OCI-LY1 (cell line): ENCODE results near the gene MCAT.

Experiments
- H2AFZ ChIP-seq: fragments of 200-600 bp; sonication (generic), shearing (Covaris generic); 2 replicates; pipeline ENCODE4 v1.6.0; 2014; ENCODE audit warnings: antibody characterized with exemption, mild to moderate bottlenecking, low read length
- H3F3A ChIP-seq: fragments of 200-600 bp; sonication (generic), shearing (Covaris generic); 2 replicates; pipeline ENCODE4 v1.6.0; 2014; ENCODE audit warnings: mild to moderate bottlenecking, antibody characterized with exemption, low read length, moderate library complexity; ENCODE audit not compliant: insufficient read depth
- H3K27ac ChIP-seq: fragments of 200-600 bp; sonication (generic); 2 replicates; pipeline ENCODE4 v1.5.1; 2014; ENCODE audit warnings: low read length, mixed run types, mild to moderate bottlenecking, low read depth; ENCODE audit not compliant: poor library complexity, severe bottlenecking
- H3K27me3 ChIP-seq: fragments of 200-600 bp; sonication (generic); 2 replicates; pipeline ENCODE4 v1.6.0; 2014; ENCODE audit warnings: antibody characterized with exemption, mild to moderate bottlenecking, low read length, moderate library complexity; ENCODE audit not compliant: insufficient read depth
- H3K36me3 ChIP-seq: fragments of 200-600 bp; sonication (generic); 2 replicates; pipeline ENCODE4 v1.6.1; 2014; ENCODE audit warnings: mild to moderate bottlenecking, antibody characterized with exemption, low read length, moderate library complexity, mixed read lengths; ENCODE audit not compliant: insufficient read depth
- H3K4me1 ChIP-seq: fragments of 200-600 bp; sonication (generic); 2 replicates; pipeline ENCODE4 v1.5.1; 2014; ENCODE audit warnings: mild to moderate bottlenecking, low read length, moderate library complexity; ENCODE audit not compliant: insufficient read depth, severe bottlenecking
- H3K4me2 ChIP-seq: fragments of 200-600 bp; sonication (generic), shearing (Covaris generic); 2 replicates; pipeline ENCODE4 v1.6.1; 2014; ENCODE audit warnings: low read length
- H3K4me3 ChIP-seq: fragments of 200-600 bp; sonication (generic); 2 replicates; pipeline ENCODE4 v1.5.1; 2014; ENCODE audit warnings: low read length, low read depth, mild to moderate bottlenecking, mixed read lengths; ENCODE audit not compliant: poor library complexity, severe bottlenecking
- H3K79me2 ChIP-seq: fragments of 200-600 bp; shearing (Covaris generic); 2 replicates; pipeline ENCODE4 v1.6.1; 2016; ENCODE audit warnings: mixed run types, low read length, mixed read lengths; ENCODE audit not compliant: insufficient read depth
- H3K9ac ChIP-seq: fragments of 200-600 bp; sonication (generic), shearing (Covaris generic); 2 replicates; pipeline ENCODE4 v1.6.1; 2014; ENCODE audit warnings: mild to moderate bottlenecking, low read length, mixed read lengths
- H3K9me2 ChIP-seq: fragments of 200-600 bp; sonication (generic), shearing (Covaris generic); 2 replicates; pipeline ENCODE4 v1.6.1; 2014; ENCODE audit warnings: low read depth, mild to moderate bottlenecking, low read length, mixed read lengths
- H3K9me3 ChIP-seq: fragments of 200-600 bp; shearing (Covaris generic); 2 replicates; pipeline ENCODE4 v1.6.1; 2014; ENCODE audit warnings: low read length, mixed read lengths
- H4K20me1 ChIP-seq: fragments of 200-600 bp; sonication (generic), shearing (Covaris generic); 2 replicates; pipeline ENCODE4 v1.6.0; 2016; ENCODE audit warnings: mild to moderate bottlenecking, low read length; ENCODE audit not compliant: insufficient read depth
- EZH2 ChIP-seq: fragments of 200-600 bp; sonication (generic), shearing (Covaris generic); IDR thresholded peaks from 2 replicates; pipeline ENCODE4 v1.8.0; 2017; ENCODE audit warnings: borderline replicate concordance, mixed run types, mild to moderate bottlenecking, antibody characterized with exemption, low read length, moderate library complexity, mixed read lengths
- TF ChIP-seq, protein P1 (sequence below): fragments of 200-600 bp; sonication (generic), shearing (Covaris generic); IDR thresholded peaks from 2 replicates; pipeline ENCODE4 v1.5.1; 2017; ENCODE audit warnings: mild to moderate bottlenecking, antibody characterized with exemption, low read length, moderate library complexity, mixed read lengths

Gene MCAT

DNA sequence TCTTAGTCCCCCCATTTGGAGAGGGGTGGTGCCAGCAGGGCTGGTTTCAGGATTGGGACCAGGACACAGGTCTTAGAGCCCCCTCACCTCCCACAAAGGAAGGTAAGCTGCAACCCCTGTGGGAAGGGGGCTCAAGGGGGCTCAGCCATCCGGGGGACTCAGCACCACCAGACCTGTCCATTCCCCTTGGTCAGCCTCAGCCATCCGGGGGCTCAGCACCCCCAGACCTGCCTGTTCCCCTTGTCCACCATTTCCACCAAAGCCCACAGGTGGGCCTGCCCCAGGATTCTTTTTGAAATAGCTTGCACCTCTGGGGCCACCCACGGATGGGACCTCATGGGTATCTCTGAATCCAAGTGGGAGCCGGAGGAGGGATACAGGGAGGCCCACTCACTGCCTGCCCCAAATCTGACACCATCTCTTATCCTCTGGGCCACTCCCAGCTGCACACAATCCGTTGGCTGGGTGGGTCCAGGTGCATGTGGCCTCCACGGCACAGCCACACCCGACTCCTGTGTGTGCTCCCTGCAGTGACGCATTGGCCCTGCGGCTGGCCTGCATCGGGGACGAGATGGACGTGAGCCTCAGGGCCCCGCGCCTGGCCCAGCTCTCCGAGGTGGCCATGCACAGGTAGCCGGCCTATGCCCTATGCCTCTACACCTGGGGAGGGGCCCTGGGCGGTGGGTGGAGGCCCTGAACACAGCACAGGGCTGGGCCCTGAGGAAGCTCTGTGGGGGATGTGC lies 15.9 kb downstream of the MCAT start:
- H3K79me2 ChIP-seq = 0 out of 2 replicates have a peak, but pooled peaks cover 4% of the 10 kb centered on the region
- no peaks in the 10 kb centered on the region for H3K9me3 ChIP-seq
- H3F3A ChIP-seq = peaks cover 8% of the 10 kb centered on the region
- peaks cover 58% of the 10 kb centered on the region for H3K36me3 ChIP-seq
- H3K9ac ChIP-seq = peak overlapping the region; percentile 42; the same call in 1 of the 2 replicates
- H3K27ac ChIP-seq = peak overlapping the region; percentile 87
- peak overlapping the region; percentile 53; the same call in 1 of the 2 replicates for H3K4me2 ChIP-seq
- TF ChIP-seq, protein P1, sequence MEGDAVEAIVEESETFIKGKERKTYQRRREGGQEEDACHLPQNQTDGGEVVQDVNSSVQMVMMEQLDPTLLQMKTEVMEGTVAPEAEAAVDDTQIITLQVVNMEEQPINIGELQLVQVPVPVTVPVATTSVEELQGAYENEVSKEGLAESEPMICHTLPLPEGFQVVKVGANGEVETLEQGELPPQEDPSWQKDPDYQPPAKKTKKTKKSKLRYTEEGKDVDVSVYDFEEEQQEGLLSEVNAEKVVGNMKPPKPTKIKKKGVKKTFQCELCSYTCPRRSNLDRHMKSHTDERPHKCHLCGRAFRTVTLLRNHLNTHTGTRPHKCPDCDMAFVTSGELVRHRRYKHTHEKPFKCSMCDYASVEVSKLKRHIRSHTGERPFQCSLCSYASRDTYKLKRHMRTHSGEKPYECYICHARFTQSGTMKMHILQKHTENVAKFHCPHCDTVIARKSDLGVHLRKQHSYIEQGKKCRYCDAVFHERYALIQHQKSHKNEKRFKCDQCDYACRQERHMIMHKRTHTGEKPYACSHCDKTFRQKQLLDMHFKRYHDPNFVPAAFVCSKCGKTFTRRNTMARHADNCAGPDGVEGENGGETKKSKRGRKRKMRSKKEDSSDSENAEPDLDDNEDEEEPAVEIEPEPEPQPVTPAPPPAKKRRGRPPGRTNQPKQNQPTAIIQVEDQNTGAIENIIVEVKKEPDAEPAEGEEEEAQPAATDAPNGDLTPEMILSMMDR = no peak
- no peak for TF ChIP-seq EZH2
- H2AFZ ChIP-seq = no peak overlapping the region
- H4K20me1 ChIP-seq = no peaks in the 10 kb centered on the region
- H3K9me2 ChIP-seq = no peaks in the 10 kb centered on the region
- peaks cover 59% of the 10 kb centered on the region for H3K4me1 ChIP-seq
- H3K27me3 ChIP-seq = no peaks in the 10 kb centered on the region
- no peak overlapping the region for H3K4me3 ChIP-seq

DNA sequence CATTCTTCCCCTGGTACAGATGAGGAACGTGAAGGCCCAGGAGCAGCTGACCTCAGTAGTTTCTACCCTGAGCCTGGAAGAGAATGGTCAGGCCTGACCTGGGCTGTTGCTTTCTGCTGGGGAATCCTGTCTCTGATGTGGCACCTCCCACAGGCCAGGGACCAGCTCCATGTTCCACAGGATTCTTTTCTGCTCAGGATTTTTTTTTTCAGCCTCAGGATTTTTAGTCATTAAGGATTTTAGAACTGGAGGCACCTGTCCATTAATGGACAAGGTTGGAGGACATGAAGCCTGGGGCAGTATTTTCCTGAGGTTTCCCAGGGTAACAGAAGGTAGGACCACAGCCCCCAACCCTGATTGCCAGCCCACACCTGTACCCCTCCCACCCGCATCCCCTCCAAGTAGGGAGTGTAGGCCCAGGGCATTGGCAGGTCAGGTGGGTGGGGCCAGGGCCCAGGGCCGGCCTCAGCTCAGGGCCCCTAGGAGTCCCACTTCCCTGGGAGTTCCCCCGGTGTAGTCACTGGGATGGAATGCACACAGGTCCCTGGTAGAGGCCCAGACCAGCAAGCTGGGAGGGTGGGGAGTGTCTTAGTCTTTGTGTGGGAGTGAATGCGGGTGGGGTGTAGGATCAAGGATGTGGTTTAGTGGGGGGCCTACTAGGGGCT lies 16.6 kb downstream of the MCAT start:
- Histone ChIP-seq H3K4me1 (peaks cover 66% of the 10 kb centered on the region), H2AFZ (no peak overlapping the region), H3K4me3 (no peak overlapping the region), H4K20me1 (no peaks in the 10 kb centered on the region), H3F3A (peaks cover 8% of the 10 kb centered on the region), H3K27me3 (no peaks in the 10 kb centered on the region), H3K4me2 (no peak overlapping the region), H3K79me2 (0 out of 2 replicates have a peak, but pooled peaks cover 4% of the 10 kb centered on the region), H3K9ac (no peak overlapping the region), H3K27ac (peak overlapping the region; percentile 87), H3K9me3 (no peaks in the 10 kb centered on the region), H3K9me2 (no peaks in the 10 kb centered on the region), H3K36me3 (peaks cover 51% of the 10 kb centered on the region; the same call in 1 of the 2 replicates)
- no peak for TF ChIP-seq EZH2
- TF ChIP-seq, protein P1 = no peak

DNA sequence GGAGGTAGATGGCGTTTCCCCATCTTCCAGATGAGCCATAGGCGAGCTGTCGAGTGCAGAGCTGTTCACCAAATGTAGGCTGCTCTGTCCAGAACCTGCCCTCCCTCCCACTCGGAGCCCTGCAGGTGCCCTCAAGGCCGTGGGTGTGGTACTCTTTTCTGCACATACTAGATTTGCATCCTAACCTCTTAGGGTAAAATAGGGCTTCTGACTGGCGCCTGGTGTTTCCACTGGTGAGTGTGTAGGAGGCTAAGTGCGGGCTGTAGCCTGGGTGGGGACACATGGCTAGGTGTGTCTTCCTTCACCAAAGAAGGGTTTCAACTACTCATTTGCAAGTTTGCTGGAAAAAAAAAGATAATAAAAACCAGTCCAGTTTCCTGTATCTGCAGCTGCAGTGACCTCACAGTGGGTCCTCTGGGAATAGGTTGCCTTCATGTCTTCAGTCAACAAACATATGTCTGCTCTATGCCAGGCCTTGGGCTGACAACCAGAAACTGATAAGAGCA lies 24.2 kb downstream of the MCAT start:
- Histone ChIP-seq H2AFZ (no peak overlapping the region), H3K79me2 (peaks cover 26% of the 10 kb centered on the region), H3F3A (peaks cover 11% of the 10 kb centered on the region), H4K20me1 (no peaks in the 10 kb centered on the region), H3K9me2 (no peaks in the 10 kb centered on the region), H3K9me3 (no peaks in the 10 kb centered on the region), H3K4me1 (peaks cover 98% of the 10 kb centered on the region), H3K9ac (peak overlapping the region; percentile 54; the same call in 1 of the 2 replicates), H3K36me3 (peaks cover 14% of the 10 kb centered on the region; the same call in 1 of the 2 replicates), H3K4me2 (peak overlapping the region; percentile 59), H3K4me3 (peak overlapping the region; percentile 34), H3K27ac (peak overlapping the region; percentile 96), H3K27me3 (no peaks in the 10 kb centered on the region)
- TF ChIP-seq, protein P1 = no peak
- TF ChIP-seq EZH2 = no peak
